Liver (tissue), 9 donors: ENCODE results near the gene LDB2. TPM values are rescaled to one million over a fixed set of nuclear protein-coding genes. Genes with fewer than 3 reads are reported as not detected.

Experiments used
- DNase-seq: peaks from one replicate; pipeline ENCODE4 v3.0.0-alpha.2; 2017; ENCODE audit warnings: low spot score
- H3K27ac ChIP-seq, 2 donors: one replicate each; pipeline ENCODE4 v1.7.0; 2013; ENCODE audit warnings: inconsistent platforms in 2 of 2, low read length in 2 of 2, control low read depth in 1 of 2, low read depth in 1 of 2, mild to moderate bottlenecking in 1 of 2
- H3K27me3 ChIP-seq, 4 donors: one replicate each; pipeline versions ENCODE4 v1.6.1 to v1.7.0; 2013; ENCODE audit warnings: low read length in 3 of 4, inconsistent platforms in 1 of 4, mild to moderate bottlenecking in 1 of 4, moderate library complexity in 1 of 4; ENCODE audit not compliant: control insufficient read depth in 4 of 4, insufficient read depth in 4 of 4
- H3K36me3 ChIP-seq, 4 donors: one replicate each; pipeline versions ENCODE4 v1.6.1 to v1.7.0; 2013; ENCODE audit warnings: low read length in 3 of 4, mild to moderate bottlenecking in 3 of 4, low read depth in 1 of 4, moderate library complexity in 1 of 4; ENCODE audit not compliant: control insufficient read depth in 4 of 4, insufficient read depth in 3 of 4
- H3K4me1 ChIP-seq, 4 donors: one replicate each; pipeline versions ENCODE4 v1.6.1 to v1.7.0; 2013; ENCODE audit warnings: low read length in 3 of 4, mild to moderate bottlenecking in 3 of 4, moderate library complexity in 1 of 4; ENCODE audit not compliant: control insufficient read depth in 4 of 4, insufficient read depth in 4 of 4
- H3K4me3 ChIP-seq, 3 donors: one replicate each; pipeline versions ENCODE4 v1.6.1 to v1.7.0; 2013; ENCODE audit warnings: low read length in 3 of 3, control low read depth in 1 of 3, low read depth in 1 of 3, mild to moderate bottlenecking in 1 of 3
- H3K9ac ChIP-seq, 2 donors: one replicate each; pipeline ENCODE4 v1.7.0; 2013; ENCODE audit warnings: low read length in 2 of 2, mild to moderate bottlenecking in 2 of 2, moderate library complexity in 2 of 2, control low read depth in 1 of 2, low read depth in 1 of 2
- H3K9me3 ChIP-seq, 4 donors: one replicate each; pipeline versions ENCODE4 v1.6.1 to v1.7.0; 2013; ENCODE audit warnings: low read length in 3 of 4; ENCODE audit not compliant: control insufficient read depth in 4 of 4
- FOXA1 ChIP-seq: IDR thresholded peaks from 2 replicates; pipeline ENCODE4 v1.6.1; 2016; ENCODE audit warnings: antibody characterized with exemption
- FOXA2 ChIP-seq: IDR thresholded peaks from 2 replicates; pipeline ENCODE4 v1.6.1; 2016; ENCODE audit warnings: antibody characterized with exemption
- GABPA ChIP-seq, 2 donors: IDR thresholded peaks in 1 of 2; conservative IDR thresholded peaks in 1 of 2; 2 replicates each; pipeline ENCODE4 v1.6.1; 2016; ENCODE audit warnings: antibody characterized with exemption in 2 of 2, mild to moderate bottlenecking in 1 of 2, moderate library complexity in 1 of 2
- HNF4A ChIP-seq, 2 donors: conservative IDR thresholded peaks; 2 replicates each; pipeline ENCODE4 v1.6.1; 2016; ENCODE audit warnings: antibody characterized with exemption in 2 of 2, mild to moderate bottlenecking in 2 of 2
- JUND ChIP-seq, 2 donors: IDR thresholded peaks; 2 replicates each; pipeline ENCODE4 v1.6.1; 2016; ENCODE audit warnings: antibody characterized with exemption in 2 of 2
- NR2F2 ChIP-seq: IDR thresholded peaks from 2 replicates; pipeline ENCODE4 v1.6.1; 2016; ENCODE audit warnings: antibody characterized with exemption
- RAD21 ChIP-seq, 2 donors: IDR thresholded peaks; 2 replicates each; pipeline ENCODE4 v1.6.1; 2016; ENCODE audit warnings: antibody characterized with exemption in 2 of 2, mild to moderate bottlenecking in 2 of 2
- RXRA ChIP-seq, 2 donors: IDR thresholded peaks; 2 replicates each; pipeline ENCODE4 v1.6.1; 2017 to 2018; ENCODE audit warnings: antibody characterized with exemption in 2 of 2, mild to moderate bottlenecking in 1 of 2
- SP1 ChIP-seq: IDR thresholded peaks from 2 replicates; pipeline ENCODE4 v1.6.1; 2018; ENCODE audit warnings: antibody characterized with exemption, mild to moderate bottlenecking
- YY1 ChIP-seq: IDR thresholded peaks from 2 replicates; pipeline ENCODE4 v1.6.1; 2016; ENCODE audit warnings: antibody characterized with exemption, mild to moderate bottlenecking
- WGBS: extraction: QIAGEN DNeasy Blood & Tissue Kit; methylation state at CpG from one replicate; pipeline ENCODE4 v1.1.7; 2013; 5-methylcytosine and 5-hydroxymethylcytosine counted together
- polyA plus RNA-seq, 2 donors: library from polyadenylated mRNA; stranded (reverse) in 1 of 2; unstranded in 1 of 2; fragments of 200-250 nt in 1 of 2; fragments of >200 nt in 1 of 2; fragmentation: Nextera tagmentation in 1 of 2; extraction: Ambion mirVana in 1 of 2; gene quantifications; one replicate each; pipeline versions ENCODE4 v1.2.1 to v1.2.3, GENCODE V29; 2013 to 2015
- total RNA-seq, 2 donors: library from RNA; depleted of rRNA; stranded (reverse); fragments of >200 nt; gene quantifications; one replicate each; pipeline ENCODE4 v1.2.3, GENCODE V29; 2014
- TF ChIP-seq, protein P1 (sequence below): IDR thresholded peaks from 2 replicates; pipeline ENCODE4 v1.6.1; 2016; ENCODE audit warnings: antibody characterized with exemption
- TF ChIP-seq, protein P2 (sequence below): fragments of 150-350 bp; IDR thresholded peaks from 2 replicates; pipeline ENCODE4 v1.5.1; 2017; ENCODE audit warnings: improper control_type of control experiment, low read depth, low read length; ENCODE audit not compliant: missing input control
- TF ChIP-seq, protein P3 (sequence below): IDR thresholded peaks from 2 replicates; pipeline ENCODE4 v1.6.1; 2016; ENCODE audit warnings: antibody characterized with exemption
- TF ChIP-seq, protein P4 (sequence below): IDR thresholded peaks from 2 replicates; pipeline ENCODE4 v1.6.1; 2016; ENCODE audit warnings: antibody characterized with exemption
- TF ChIP-seq, protein P5 (sequence below): IDR thresholded peaks from 2 replicates; pipeline ENCODE4 v1.6.1; 2016; ENCODE audit warnings: antibody characterized with exemption, mild to moderate bottlenecking
- donor health status: healthy.
- donor health status: healthy.
- donor health status: healthy.
- donor health status: healthy.
- donor health status: healthy.

The LDB2 gene
- total and polyA plus RNA-seq, 4 donors: 7.4 to 31.9 (median 16.8) TPM

DNA sequence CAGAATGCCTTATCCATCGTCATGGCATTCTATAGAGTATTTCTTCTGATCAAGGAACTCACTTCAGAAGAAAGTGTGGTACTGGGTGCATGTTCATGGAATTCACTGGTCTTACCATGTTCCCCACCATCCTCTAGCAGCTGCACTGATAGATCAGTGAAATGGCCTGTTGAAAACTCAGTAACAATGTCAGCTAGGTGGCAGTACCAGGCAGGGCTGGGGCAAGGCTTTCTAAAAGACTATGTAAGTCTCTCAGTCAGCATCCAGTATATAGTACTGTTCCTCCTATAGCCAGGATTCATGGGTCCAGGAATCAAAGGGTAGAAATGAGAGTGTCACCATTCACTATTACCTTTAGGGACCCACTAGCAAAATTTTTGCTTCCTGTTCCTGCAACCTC lies 15.8 kb upstream of the LDB2 start:
- Histone ChIP-seq H3K27ac (no peak overlapping the region), H3K36me3 (no peaks in the 10 kb centered on the region), H3K9ac (no peak overlapping the region), H3K4me3 (no peak overlapping the region), H3K9me3 (no peaks in the 10 kb centered on the region), H3K4me1 (no peaks in the 10 kb centered on the region), H3K27me3 (no peaks in the 10 kb centered on the region)
- TF ChIP-seq RAD21 (IDR thresholded peaks at IDR 0.05): peak; percentile 57 to 59
- no peak for TF ChIP-seq GABPA (IDR thresholded peaks at IDR 0.05 in 1 of 2, conservative IDR thresholded peaks at IDR 0.05 in 1 of 2)
- WGBS: 88% methylated on average over 1 of the region's 1 CpG
- DNase-seq: no peak

DNA sequence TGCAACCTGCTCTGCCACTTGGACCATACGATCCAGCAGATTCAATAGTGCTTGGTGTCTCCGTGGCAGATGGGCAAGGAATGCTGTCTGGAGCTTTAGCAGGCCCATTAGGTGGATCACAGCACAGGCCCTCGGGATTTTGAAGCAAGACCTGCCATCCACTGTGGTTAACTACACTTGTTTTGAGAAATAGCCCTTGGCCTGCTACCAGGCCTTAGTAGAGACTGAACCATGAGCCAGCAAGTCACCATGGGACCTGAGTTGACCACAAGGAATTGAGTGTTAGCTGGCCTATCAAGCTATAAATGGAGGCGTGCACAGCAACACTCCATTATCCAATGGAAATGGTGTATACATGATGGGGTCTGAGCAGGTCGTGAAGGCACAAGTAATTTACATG lies 14.5 kb upstream of the LDB2 start:
- no peaks in the 10 kb centered on the region for H3K9me3 ChIP-seq
- no peaks in the 10 kb centered on the region for H3K4me1 ChIP-seq
- no peak overlapping the region for H3K9ac ChIP-seq
- WGBS: 92% methylated on average over 5 of the region's 5 CpGs
- no peak overlapping the region for H3K27ac ChIP-seq
- H3K27me3 ChIP-seq: no peaks in the 10 kb centered on the region
- no peak for TF ChIP-seq HNF4A (conservative IDR thresholded peaks at IDR 0.05)
- TF ChIP-seq, protein P1, sequence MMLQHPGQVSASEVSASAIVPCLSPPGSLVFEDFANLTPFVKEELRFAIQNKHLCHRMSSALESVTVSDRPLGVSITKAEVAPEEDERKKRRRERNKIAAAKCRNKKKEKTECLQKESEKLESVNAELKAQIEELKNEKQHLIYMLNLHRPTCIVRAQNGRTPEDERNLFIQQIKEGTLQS: no peak
- TF ChIP-seq, protein P2, sequence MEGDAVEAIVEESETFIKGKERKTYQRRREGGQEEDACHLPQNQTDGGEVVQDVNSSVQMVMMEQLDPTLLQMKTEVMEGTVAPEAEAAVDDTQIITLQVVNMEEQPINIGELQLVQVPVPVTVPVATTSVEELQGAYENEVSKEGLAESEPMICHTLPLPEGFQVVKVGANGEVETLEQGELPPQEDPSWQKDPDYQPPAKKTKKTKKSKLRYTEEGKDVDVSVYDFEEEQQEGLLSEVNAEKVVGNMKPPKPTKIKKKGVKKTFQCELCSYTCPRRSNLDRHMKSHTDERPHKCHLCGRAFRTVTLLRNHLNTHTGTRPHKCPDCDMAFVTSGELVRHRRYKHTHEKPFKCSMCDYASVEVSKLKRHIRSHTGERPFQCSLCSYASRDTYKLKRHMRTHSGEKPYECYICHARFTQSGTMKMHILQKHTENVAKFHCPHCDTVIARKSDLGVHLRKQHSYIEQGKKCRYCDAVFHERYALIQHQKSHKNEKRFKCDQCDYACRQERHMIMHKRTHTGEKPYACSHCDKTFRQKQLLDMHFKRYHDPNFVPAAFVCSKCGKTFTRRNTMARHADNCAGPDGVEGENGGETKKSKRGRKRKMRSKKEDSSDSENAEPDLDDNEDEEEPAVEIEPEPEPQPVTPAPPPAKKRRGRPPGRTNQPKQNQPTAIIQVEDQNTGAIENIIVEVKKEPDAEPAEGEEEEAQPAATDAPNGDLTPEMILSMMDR: no peak
- TF ChIP-seq GABPA (IDR thresholded peaks at IDR 0.05 in 1 of 2, conservative IDR thresholded peaks at IDR 0.05 in 1 of 2): no peak
- TF ChIP-seq FOXA2: no peak
- TF ChIP-seq, protein P3, sequence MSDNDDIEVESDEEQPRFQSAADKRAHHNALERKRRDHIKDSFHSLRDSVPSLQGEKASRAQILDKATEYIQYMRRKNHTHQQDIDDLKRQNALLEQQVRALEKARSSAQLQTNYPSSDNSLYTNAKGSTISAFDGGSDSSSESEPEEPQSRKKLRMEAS: no peak
- no peak for TF ChIP-seq FOXA1
- no peak for TF ChIP-seq YY1
- TF ChIP-seq RXRA (IDR thresholded peaks at IDR 0.05): no peak
- no peak for TF ChIP-seq NR2F2
- no peak for TF ChIP-seq SP1
- H3K4me3 ChIP-seq: no peak overlapping the region
- no peaks in the 10 kb centered on the region for H3K36me3 ChIP-seq
- DNase-seq: no peak

DNA sequence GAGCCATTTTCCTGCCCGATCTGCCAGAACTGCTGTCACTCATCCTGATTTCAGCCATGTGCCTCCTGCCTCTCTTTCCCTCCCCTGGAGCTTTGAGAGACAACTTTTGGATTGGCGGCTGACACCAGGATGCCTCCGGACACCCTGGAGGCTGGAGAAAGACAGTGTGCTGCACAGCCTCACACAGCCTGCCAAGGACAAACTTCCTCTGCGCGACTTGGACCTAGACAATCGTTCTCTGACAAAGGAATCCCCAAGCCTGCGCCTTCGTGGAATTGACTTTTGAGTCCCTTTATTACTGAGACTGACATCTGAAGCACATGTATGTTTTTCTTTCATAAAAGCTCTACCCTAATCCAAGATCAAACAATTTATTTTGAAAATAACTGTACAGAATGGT lies 10.8 kb upstream of the LDB2 start:
- H3K27ac ChIP-seq: no peak overlapping the region
- WGBS: 49% methylated on average over 8 of the region's 8 CpGs

More for the DNA sequence above, 10.8 kb upstream of the LDB2 start:
- H3K4me1 ChIP-seq: no peaks in the 10 kb centered on the region
- H3K9me3 ChIP-seq: no peaks in the 10 kb centered on the region
- no peak for TF ChIP-seq SP1
- TF ChIP-seq RXRA (IDR thresholded peaks at IDR 0.05): no peak
- no peak for TF ChIP-seq HNF4A (conservative IDR thresholded peaks at IDR 0.05)
- TF ChIP-seq, protein P4, sequence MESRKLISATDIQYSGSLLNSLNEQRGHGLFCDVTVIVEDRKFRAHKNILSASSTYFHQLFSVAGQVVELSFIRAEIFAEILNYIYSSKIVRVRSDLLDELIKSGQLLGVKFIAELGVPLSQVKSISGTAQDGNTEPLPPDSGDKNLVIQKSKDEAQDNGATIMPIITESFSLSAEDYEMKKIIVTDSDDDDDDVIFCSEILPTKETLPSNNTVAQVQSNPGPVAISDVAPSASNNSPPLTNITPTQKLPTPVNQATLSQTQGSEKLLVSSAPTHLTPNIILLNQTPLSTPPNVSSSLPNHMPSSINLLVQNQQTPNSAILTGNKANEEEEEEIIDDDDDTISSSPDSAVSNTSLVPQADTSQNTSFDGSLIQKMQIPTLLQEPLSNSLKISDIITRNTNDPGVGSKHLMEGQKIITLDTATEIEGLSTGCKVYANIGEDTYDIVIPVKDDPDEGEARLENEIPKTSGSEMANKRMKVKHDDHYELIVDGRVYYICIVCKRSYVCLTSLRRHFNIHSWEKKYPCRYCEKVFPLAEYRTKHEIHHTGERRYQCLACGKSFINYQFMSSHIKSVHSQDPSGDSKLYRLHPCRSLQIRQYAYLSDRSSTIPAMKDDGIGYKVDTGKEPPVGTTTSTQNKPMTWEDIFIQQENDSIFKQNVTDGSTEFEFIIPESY: no peak
- TF ChIP-seq, protein P5, sequence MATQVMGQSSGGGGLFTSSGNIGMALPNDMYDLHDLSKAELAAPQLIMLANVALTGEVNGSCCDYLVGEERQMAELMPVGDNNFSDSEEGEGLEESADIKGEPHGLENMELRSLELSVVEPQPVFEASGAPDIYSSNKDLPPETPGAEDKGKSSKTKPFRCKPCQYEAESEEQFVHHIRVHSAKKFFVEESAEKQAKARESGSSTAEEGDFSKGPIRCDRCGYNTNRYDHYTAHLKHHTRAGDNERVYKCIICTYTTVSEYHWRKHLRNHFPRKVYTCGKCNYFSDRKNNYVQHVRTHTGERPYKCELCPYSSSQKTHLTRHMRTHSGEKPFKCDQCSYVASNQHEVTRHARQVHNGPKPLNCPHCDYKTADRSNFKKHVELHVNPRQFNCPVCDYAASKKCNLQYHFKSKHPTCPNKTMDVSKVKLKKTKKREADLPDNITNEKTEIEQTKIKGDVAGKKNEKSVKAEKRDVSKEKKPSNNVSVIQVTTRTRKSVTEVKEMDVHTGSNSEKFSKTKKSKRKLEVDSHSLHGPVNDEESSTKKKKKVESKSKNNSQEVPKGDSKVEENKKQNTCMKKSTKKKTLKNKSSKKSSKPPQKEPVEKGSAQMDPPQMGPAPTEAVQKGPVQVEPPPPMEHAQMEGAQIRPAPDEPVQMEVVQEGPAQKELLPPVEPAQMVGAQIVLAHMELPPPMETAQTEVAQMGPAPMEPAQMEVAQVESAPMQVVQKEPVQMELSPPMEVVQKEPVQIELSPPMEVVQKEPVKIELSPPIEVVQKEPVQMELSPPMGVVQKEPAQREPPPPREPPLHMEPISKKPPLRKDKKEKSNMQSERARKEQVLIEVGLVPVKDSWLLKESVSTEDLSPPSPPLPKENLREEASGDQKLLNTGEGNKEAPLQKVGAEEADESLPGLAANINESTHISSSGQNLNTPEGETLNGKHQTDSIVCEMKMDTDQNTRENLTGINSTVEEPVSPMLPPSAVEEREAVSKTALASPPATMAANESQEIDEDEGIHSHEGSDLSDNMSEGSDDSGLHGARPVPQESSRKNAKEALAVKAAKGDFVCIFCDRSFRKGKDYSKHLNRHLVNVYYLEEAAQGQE: no peak
- no peak for TF ChIP-seq GABPA (IDR thresholded peaks at IDR 0.05 in 1 of 2, conservative IDR thresholded peaks at IDR 0.05 in 1 of 2)
- TF ChIP-seq NR2F2: no peak
- no peak for TF ChIP-seq JUND (IDR thresholded peaks at IDR 0.05)
- TF ChIP-seq RAD21 (IDR thresholded peaks at IDR 0.05): no peak
- no peak for TF ChIP-seq FOXA2
- TF ChIP-seq FOXA1: no peak
- TF ChIP-seq, protein P1: no peak
- no peak overlapping the region for H3K4me3 ChIP-seq
- H3K27me3 ChIP-seq: no peaks in the 10 kb centered on the region
- no peaks in the 10 kb centered on the region for H3K36me3 ChIP-seq
- no peak for DNase-seq
- H3K9ac ChIP-seq: no peak overlapping the region
